Prostate gland (tissue), 2 donors: Measurements from ENCODE around the gene ADD2. TPM values are rescaled to one million over a fixed set of nuclear protein-coding genes. Genes with fewer than 3 reads are reported as not detected.

Experiments
- DNase-seq: peaks from one replicate; pipeline ENCODE4 v3.0.0-alpha.2; 2019; ENCODE audit warnings: low spot score
- H3K27ac ChIP-seq, 2 donors: fragments of 200-600 bp; sonication (generic); 2 replicates each; pipeline ENCODE4 v1.5.1; 2017 to 2019
- H3K27me3 ChIP-seq: fragments of 200-600 bp; sonication (generic); replicated peaks from 2 replicates; pipeline ENCODE4 v1.5.1; 2019; ENCODE audit not compliant: insufficient read depth
- H3K36me3 ChIP-seq, 2 donors: fragments of 200-600 bp; sonication (generic); 1 replicate in 1 of 2; 2 replicates in 1 of 2; pipeline versions ENCODE4 v1.5.1 to v1.8.1; 2017 to 2019
- H3K4me1 ChIP-seq: fragments of 200-600 bp; sonication (generic); replicated peaks from 2 replicates; pipeline ENCODE4 v1.5.1; 2019
- H3K4me3 ChIP-seq, 2 donors: fragments of 200-600 bp; sonication (generic); 2 replicates each; pipeline ENCODE4 v1.5.1; 2017 to 2019
- H3K9me3 ChIP-seq: fragments of 200-600 bp; sonication (generic); 2 replicates; pipeline ENCODE4 v1.5.1; 2017
- CTCF ChIP-seq, 4 experiments: fragments of 200-600 bp in 2 of 4; fragments of 450-650 bp in 2 of 4; sonication (generic) in 2 of 4; IDR thresholded peaks; 1 replicate in 3 of 4; 2 replicates in 1 of 4; pipeline ENCODE4 v1.5.1; 2016 to 2019; ENCODE audit warnings: antibody characterized with exemption in 4 of 4, mild to moderate bottlenecking in 2 of 4, moderate library complexity in 2 of 4
- POLR2A ChIP-seq: fragments of 450-650 bp; IDR thresholded peaks from one replicate; pipeline ENCODE4 v1.6.1; 2016; ENCODE audit warnings: antibody characterized with exemption, mild to moderate bottlenecking
- POLR2AphosphoS5 ChIP-seq: sonication (generic); formaldehyde crosslinking; IDR thresholded peaks from one replicate; pipeline ENCODE4 v1.6.1; 2017; ENCODE audit warnings: antibody characterized with exemption
- WGBS: methylation state at CpG from one replicate; pipeline ENCODE4 v1.1.5; 2018; 5-methylcytosine and 5-hydroxymethylcytosine counted together
- intact Hi-C: fragments of 100-400 bp; cut with DNase I; formaldehyde crosslinking; loops from one replicate; pipeline ENCODE4 v1.14.2; 2022
- total RNA-seq, 2 donors: library from RNA; depleted of rRNA; stranded (reverse); fragments of >200 nt; gene quantifications; one replicate each; pipeline ENCODE4 v1.1.0, GENCODE V29; 2016

The ADD2 gene
- total RNA-seq, 2 donors from 2014 or later, result 0.32 to 3.1 TPM

- no peaks in the 10 kb centered on the region for H3K9me3 ChIP-seq
- no peak overlapping the region for H3K4me3 ChIP-seq
- H3K27ac ChIP-seq, result no peak overlapping the region
- no peaks in the 10 kb centered on the region for H3K27me3 ChIP-seq
- TF ChIP-seq POLR2A (no peak), POLR2AphosphoS5 (no peak), CTCF (IDR thresholded peaks at IDR 0.05) (no peak)
- H3K36me3 ChIP-seq, result no peaks in the 10 kb centered on the region
- intact Hi-C loops, result no loop called here
- WGBS, result 84% methylated on average over 1 of the region's 1 CpG
- no peaks in the 10 kb centered on the region for H3K4me1 ChIP-seq
- DNase-seq, result no peak
Observed at GRCh38 chr2:70633508-70633907, 134.5 kb downstream of the ADD2 start.

- TF ChIP-seq POLR2A (no peak), CTCF (IDR thresholded peaks at IDR 0.05) (no peak), POLR2AphosphoS5 (no peak)
- H3K4me1 ChIP-seq, result no peaks in the 10 kb centered on the region
- H3K36me3 ChIP-seq, result no peaks in the 10 kb centered on the region
- H3K4me3 ChIP-seq, result no peak overlapping the region
- WGBS, result 88% methylated on average over 1 of the region's 1 CpG
- H3K27ac ChIP-seq, result no peak overlapping the region
- no peak for DNase-seq
- no peaks in the 10 kb centered on the region for H3K9me3 ChIP-seq
- H3K27me3 ChIP-seq, result no peaks in the 10 kb centered on the region
- intact Hi-C loops, result no loop called here
Observed at GRCh38 chr2:70632966-70633365, 135.0 kb downstream of the ADD2 start.

- Histone ChIP-seq H3K27ac (no peak overlapping the region), H3K27me3 (no peaks in the 10 kb centered on the region), H3K4me1 (no peaks in the 10 kb centered on the region), H3K4me3 (no peak overlapping the region), H3K9me3 (no peaks in the 10 kb centered on the region), H3K36me3 (no peaks in the 10 kb centered on the region)
- no peak for TF ChIP-seq CTCF (IDR thresholded peaks at IDR 0.05)
- no peak for TF ChIP-seq POLR2AphosphoS5
- no peak for TF ChIP-seq POLR2A
- 30% methylated on average over 1 of the region's 1 CpG for WGBS
- no peak for DNase-seq
- intact Hi-C loops, result no loop called here
Observed at GRCh38 chr2:70632388-70632787, 135.6 kb downstream of the ADD2 start.

- intact Hi-C loops, result no loop called here
- H3K4me3 ChIP-seq, result no peak overlapping the region
Observed at GRCh38 chr2:70630761-70631160, 137.2 kb downstream of the ADD2 start.

More at GRCh38 chr2:70630761-70631160, 137.2 kb downstream of the ADD2 start:
- no peaks in the 10 kb centered on the region for H3K27me3 ChIP-seq
- no peaks in the 10 kb centered on the region for H3K9me3 ChIP-seq
- no peaks in the 10 kb centered on the region for H3K4me1 ChIP-seq
- DNase-seq, result no peak
- H3K36me3 ChIP-seq, result no peaks in the 10 kb centered on the region
- no peak for TF ChIP-seq POLR2A
- no peak for TF ChIP-seq POLR2AphosphoS5
- no peak for TF ChIP-seq CTCF (IDR thresholded peaks at IDR 0.05)
- no peak overlapping the region for H3K27ac ChIP-seq
- WGBS, result 97% methylated on average over 1 of the region's 1 CpG
